BLaER1 treated with 17β-estradiol and CSF1 and Interleukin-3, amounts not matched to agents 10 nM and 100 nM (cell line): ENCODE measurements around the gene RWDD4.

ENCODE experiments used
- H3K27ac ChIP-seq, 11 experiments: shearing (Covaris generic); formaldehyde crosslinking; 2 replicates each; pipeline ENCODE4 v1.8.1; 2022
- H3K27me3 ChIP-seq, 11 experiments: shearing (Covaris generic); formaldehyde crosslinking; 2 replicates each; pipeline ENCODE4 v1.8.1; 2022
- H3K36me3 ChIP-seq, 11 experiments: shearing (Covaris generic); formaldehyde crosslinking; 2 replicates each; pipeline ENCODE4 v1.8.1; 2022
- H3K4me1 ChIP-seq, 10 experiments: shearing (Covaris generic); formaldehyde crosslinking; 2 replicates each; pipeline ENCODE4 v1.8.1; 2022
- H3K4me2 ChIP-seq, 11 experiments: shearing (Covaris generic); formaldehyde crosslinking; 2 replicates each; pipeline ENCODE4 v1.8.1; 2022
- H3K4me3 ChIP-seq, 10 experiments: shearing (Covaris generic); formaldehyde crosslinking; 2 replicates each; pipeline ENCODE4 v1.8.1; 2022
- H3K9ac ChIP-seq, 11 experiments: shearing (Covaris generic); formaldehyde crosslinking; 2 replicates each; pipeline ENCODE4 v1.8.1; 2022
- H3K9me3 ChIP-seq, 11 experiments: shearing (Covaris generic); formaldehyde crosslinking; replicated peaks in 1 of 11; 2 replicates each; pipeline ENCODE4 v1.8.1; 2022
- H4K20me1 ChIP-seq, 11 experiments: shearing (Covaris generic); formaldehyde crosslinking; 2 replicates each; pipeline ENCODE4 v1.8.1; 2022
- Cebpa-rat ChIP-seq, 11 experiments: shearing (Covaris generic); IDR thresholded peaks; 2 replicates each; pipeline ENCODE4 v1.8.1; 2022

RWDD4 gene

GRCh38 chr4:183599284-183599683, 59.7 kb downstream of the RWDD4 start:
- Histone ChIP-seq H3K27me3 (no peaks in the 10 kb centered on the region), H3K4me3 (no peak overlapping the region), H3K4me1 (no peaks in the 10 kb centered on the region), H3K27ac (no peak overlapping the region), H3K36me3 (no peaks in the 10 kb centered on the region), H3K9me3 (no peaks in the 10 kb centered on the region), H3K4me2 (no peak overlapping the region), H4K20me1 (no peaks in the 10 kb centered on the region), H3K9ac (no peak overlapping the region)
- no peak for TF ChIP-seq Cebpa-rat (IDR thresholded peaks at IDR 0.05)

- Histone ChIP-seq H3K4me3 (no peak overlapping the region), H3K9ac (no peak overlapping the region), H3K9me3 (0 out of 22 replicates have a peak, but pooled peaks cover 0 to 4% (median 0%) of the 10 kb centered on the region in 11 experiments), H3K27me3 (no peaks in the 10 kb centered on the region), H3K36me3 (no peaks in the 10 kb centered on the region), H3K27ac (no peak overlapping the region), H4K20me1 (no peaks in the 10 kb centered on the region), H3K4me2 (no peak overlapping the region), H3K4me1 (no peaks in the 10 kb centered on the region)
- TF ChIP-seq Cebpa-rat (IDR thresholded peaks at IDR 0.05): no peak
Measured at GRCh38 chr4:183596067-183596757, 62.8 kb downstream of the RWDD4 start.

DNA sequence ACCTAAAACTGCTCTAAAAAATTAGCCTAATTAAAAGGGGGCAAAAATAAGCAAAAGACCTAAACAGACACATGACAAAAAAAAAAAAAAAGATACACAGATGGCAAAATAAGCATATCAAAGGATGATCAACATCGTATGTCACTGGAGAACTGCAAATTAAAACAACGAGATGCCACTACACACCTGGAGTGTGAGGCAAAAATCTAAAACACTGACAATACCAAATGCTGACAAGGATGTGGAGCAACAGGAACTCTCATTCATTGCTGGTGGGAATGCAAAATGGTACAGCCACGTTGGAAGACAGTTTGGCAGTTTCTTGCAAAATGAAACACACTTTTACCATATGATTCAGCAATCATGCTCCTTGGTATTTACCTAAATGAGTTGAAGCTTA, 64.2 kb downstream of the RWDD4 start:
- no peaks in the 10 kb centered on the region for H3K36me3 ChIP-seq
- H3K27me3 ChIP-seq: no peaks in the 10 kb centered on the region
- no peak overlapping the region for H3K27ac ChIP-seq
- H3K4me2 ChIP-seq: no peak overlapping the region
- no peak overlapping the region for H3K9ac ChIP-seq
- H3K9me3 ChIP-seq: 0 out of 22 replicates have a peak, but pooled peaks cover 0 to 4% (median 0%) of the 10 kb centered on the region in 11 experiments
- no peak for TF ChIP-seq Cebpa-rat (IDR thresholded peaks at IDR 0.05)
- no peaks in the 10 kb centered on the region for H4K20me1 ChIP-seq
- no peak overlapping the region for H3K4me3 ChIP-seq
- no peaks in the 10 kb centered on the region for H3K4me1 ChIP-seq

- Histone ChIP-seq H3K4me2 (no peak overlapping the region), H3K4me3 (no peak overlapping the region), H3K27ac (no peak overlapping the region), H3K9ac (no peak overlapping the region), H3K36me3 (no peaks in the 10 kb centered on the region), H3K4me1 (no peaks in the 10 kb centered on the region), H3K9me3 (0 out of 22 replicates have a peak, but pooled peaks cover 0 to 4% (median 0%) of the 10 kb centered on the region in 11 experiments), H3K27me3 (no peaks in the 10 kb centered on the region), H4K20me1 (no peaks in the 10 kb centered on the region)
- no peak for TF ChIP-seq Cebpa-rat (IDR thresholded peaks at IDR 0.05)
Measured at GRCh38 chr4:183591301-183591700, 67.7 kb downstream of the RWDD4 start.
